Smooth muscle cell (in vitro differentiated cells): ENCODE measurements around the gene PBX2. TPM values are rescaled to one million over a fixed set of nuclear protein-coding genes. Genes with fewer than 3 reads are reported as not detected.

Source experiments
- DNase-seq: peaks from one replicate; lab custom pipeline; 2025; ENCODE audit not compliant: unreplicated experiment; lab: John Stamatoyannopoulos, UW
- H2AFZ ChIP-seq: fragments of 200-600 bp; sonication (generic); 2 replicates; pipeline ENCODE4 v1.6.0; 2016; ENCODE audit warnings: antibody characterized with exemption, low read depth, mild to moderate bottlenecking
- H3F3A ChIP-seq: fragments of 200-600 bp; sonication (generic); 2 replicates; pipeline ENCODE4 v1.6.0; 2017; ENCODE audit warnings: antibody characterized with exemption, low read depth
- H3K27ac ChIP-seq: fragments of 200-600 bp; sonication (generic); 2 replicates; pipeline ENCODE4 v1.5.1; 2016; ENCODE audit warnings: low read depth, mild to moderate bottlenecking
- H3K27me3 ChIP-seq: fragments of 200-600 bp; sonication (generic); 2 replicates; pipeline ENCODE4 v1.6.1; 2016; ENCODE audit warnings: low read depth, mild to moderate bottlenecking
- H3K36me3 ChIP-seq: fragments of 200-600 bp; sonication (generic); 2 replicates; pipeline ENCODE4 v1.5.1; 2016; ENCODE audit warnings: low read depth
- H3K4me1 ChIP-seq: fragments of 200-600 bp; sonication (generic); 2 replicates; pipeline ENCODE4 v1.5.1; 2016; ENCODE audit warnings: low read depth
- H3K4me2 ChIP-seq: fragments of 200-600 bp; sonication (generic); 2 replicates; pipeline ENCODE4 v1.6.0; 2016; ENCODE audit warnings: mild to moderate bottlenecking
- H3K4me3 ChIP-seq: fragments of 200-600 bp; sonication (generic); 2 replicates; pipeline ENCODE4 v1.5.1; 2016; ENCODE audit warnings: mild to moderate bottlenecking
- H3K79me2 ChIP-seq: fragments of 200-600 bp; sonication (generic); 2 replicates; pipeline ENCODE4 v1.6.0; 2016; ENCODE audit warnings: low read depth, mild to moderate bottlenecking
- H3K9ac ChIP-seq: fragments of 200-600 bp; sonication (generic); 2 replicates; pipeline ENCODE4 v1.6.0; 2016; ENCODE audit warnings: low read depth
- H3K9me3 ChIP-seq: fragments of 200-600 bp; sonication (generic); replicated peaks from 2 replicates; pipeline ENCODE4 v1.5.1; 2016; ENCODE audit warnings: low read depth
- H4K20me1 ChIP-seq: fragments of 200-600 bp; sonication (generic); 2 replicates; pipeline ENCODE4 v1.6.0; 2016; ENCODE audit warnings: low read depth
- WGBS: methylation state at CpG from one replicate; pipeline ENCODE4 v1.1.7; 2016; ENCODE audit warnings: low lambda C conversion rate; 5-methylcytosine and 5-hydroxymethylcytosine counted together
- polyA plus RNA-seq: library from polyadenylated mRNA; unstranded; fragments of >200 nt; fragmentation: Nextera tagmentation; extraction: Ambion mirVana; gene quantifications from 2 replicates; pipeline ENCODE4 v1.2.1, GENCODE V29; 2016
- total RNA-seq: library from RNA; depleted of rRNA; stranded (reverse); fragments of >200 nt; gene quantifications from 2 replicates; pipeline ENCODE4 v1.2.3, GENCODE V29; 2014
- TF ChIP-seq, protein P1 (sequence below): fragments of 200-600 bp; sonication (generic); IDR thresholded peaks from 2 replicates; pipeline ENCODE4 v1.5.1; 2017; ENCODE audit warnings: borderline replicate concordance, mild to moderate bottlenecking, antibody characterized with exemption; ENCODE audit not compliant: insufficient read depth, poor library complexity, severe bottlenecking

Gene PBX2
- total and polyA plus RNA-seq, 2 experiments from 2014 or later: 14.0 to 43.6 TPM

DNA sequence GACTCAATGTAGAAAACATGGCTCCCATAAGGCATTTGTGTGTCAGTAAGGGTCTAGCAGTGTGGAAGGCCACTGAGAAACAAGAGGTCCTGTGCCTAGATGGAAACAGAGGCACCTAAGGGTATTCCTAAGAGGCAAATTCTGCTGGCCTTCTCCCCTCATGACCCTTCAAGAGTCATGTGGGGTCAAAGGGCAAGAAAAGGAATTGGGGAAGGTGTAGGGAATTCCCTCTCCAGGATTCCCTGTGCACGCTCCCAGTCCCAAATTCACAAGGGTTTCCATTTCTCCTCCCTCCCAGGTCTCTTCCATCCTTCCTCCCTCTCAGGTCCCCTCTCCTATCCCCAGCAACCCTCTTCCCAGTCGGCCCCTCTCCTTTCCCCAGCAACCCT is 14.7 kb downstream of the PBX2 start:
- no CpG with 5 or more reads among the region's 2 CpGs for WGBS
- H3K4me2 ChIP-seq: peak overlapping the region; percentile 94
- no peaks in the 10 kb centered on the region for H3K27me3 ChIP-seq
- no peaks in the 10 kb centered on the region for H4K20me1 ChIP-seq
- peak overlapping the region; percentile 78 for H2AFZ ChIP-seq
- H3K9me3 ChIP-seq: no peaks in the 10 kb centered on the region
- TF ChIP-seq, protein P1, sequence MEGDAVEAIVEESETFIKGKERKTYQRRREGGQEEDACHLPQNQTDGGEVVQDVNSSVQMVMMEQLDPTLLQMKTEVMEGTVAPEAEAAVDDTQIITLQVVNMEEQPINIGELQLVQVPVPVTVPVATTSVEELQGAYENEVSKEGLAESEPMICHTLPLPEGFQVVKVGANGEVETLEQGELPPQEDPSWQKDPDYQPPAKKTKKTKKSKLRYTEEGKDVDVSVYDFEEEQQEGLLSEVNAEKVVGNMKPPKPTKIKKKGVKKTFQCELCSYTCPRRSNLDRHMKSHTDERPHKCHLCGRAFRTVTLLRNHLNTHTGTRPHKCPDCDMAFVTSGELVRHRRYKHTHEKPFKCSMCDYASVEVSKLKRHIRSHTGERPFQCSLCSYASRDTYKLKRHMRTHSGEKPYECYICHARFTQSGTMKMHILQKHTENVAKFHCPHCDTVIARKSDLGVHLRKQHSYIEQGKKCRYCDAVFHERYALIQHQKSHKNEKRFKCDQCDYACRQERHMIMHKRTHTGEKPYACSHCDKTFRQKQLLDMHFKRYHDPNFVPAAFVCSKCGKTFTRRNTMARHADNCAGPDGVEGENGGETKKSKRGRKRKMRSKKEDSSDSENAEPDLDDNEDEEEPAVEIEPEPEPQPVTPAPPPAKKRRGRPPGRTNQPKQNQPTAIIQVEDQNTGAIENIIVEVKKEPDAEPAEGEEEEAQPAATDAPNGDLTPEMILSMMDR: no peak
- peaks cover 15% of the 10 kb centered on the region for H3K4me1 ChIP-seq
- H3F3A ChIP-seq: peaks cover 9% of the 10 kb centered on the region
- peak overlapping the region; percentile 95 for H3K9ac ChIP-seq
- peaks cover 52% of the 10 kb centered on the region for H3K79me2 ChIP-seq
- no peaks in the 10 kb centered on the region for H3K36me3 ChIP-seq
- no peak for DNase-seq
- H3K27ac ChIP-seq: peak overlapping the region; percentile 40
- peak overlapping the region; percentile 91 for H3K4me3 ChIP-seq

DNA sequence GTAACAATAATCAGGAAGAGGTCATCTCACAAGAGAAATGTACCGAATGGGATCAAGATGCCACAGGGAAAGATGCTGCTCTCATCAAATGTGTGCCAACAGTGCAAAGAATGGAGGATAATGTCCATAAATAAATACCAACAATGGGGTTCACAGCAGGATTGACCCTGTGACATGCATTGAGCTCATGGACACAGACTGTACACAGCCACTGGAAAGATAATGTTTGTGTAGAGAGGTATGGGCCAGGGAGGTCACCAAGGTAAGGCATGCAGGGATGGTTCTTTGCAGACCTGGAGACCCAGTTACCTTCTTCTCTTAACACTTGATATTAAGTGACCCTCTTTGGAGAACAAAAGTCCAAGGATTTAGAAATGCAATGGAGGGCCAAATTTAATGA is 15.6 kb downstream of the PBX2 start:
- peaks cover 9% of the 10 kb centered on the region for H3F3A ChIP-seq
- no peak overlapping the region for H2AFZ ChIP-seq
- TF ChIP-seq, protein P1: no peak
- H3K4me1 ChIP-seq: peaks cover 15% of the 10 kb centered on the region
- no peaks in the 10 kb centered on the region for H4K20me1 ChIP-seq
- no peak overlapping the region for H3K27ac ChIP-seq
- H3K9ac ChIP-seq: no peak overlapping the region
- H3K4me3 ChIP-seq: no peak overlapping the region
- WGBS: 96% methylated on average over 1 of the region's 1 CpG
- H3K79me2 ChIP-seq: peaks cover 51% of the 10 kb centered on the region
- H3K27me3 ChIP-seq: no peaks in the 10 kb centered on the region
- H3K9me3 ChIP-seq: no peaks in the 10 kb centered on the region
- peak overlapping the region; percentile 94 for H3K4me2 ChIP-seq
- DNase-seq: no peak
- no peaks in the 10 kb centered on the region for H3K36me3 ChIP-seq

DNA sequence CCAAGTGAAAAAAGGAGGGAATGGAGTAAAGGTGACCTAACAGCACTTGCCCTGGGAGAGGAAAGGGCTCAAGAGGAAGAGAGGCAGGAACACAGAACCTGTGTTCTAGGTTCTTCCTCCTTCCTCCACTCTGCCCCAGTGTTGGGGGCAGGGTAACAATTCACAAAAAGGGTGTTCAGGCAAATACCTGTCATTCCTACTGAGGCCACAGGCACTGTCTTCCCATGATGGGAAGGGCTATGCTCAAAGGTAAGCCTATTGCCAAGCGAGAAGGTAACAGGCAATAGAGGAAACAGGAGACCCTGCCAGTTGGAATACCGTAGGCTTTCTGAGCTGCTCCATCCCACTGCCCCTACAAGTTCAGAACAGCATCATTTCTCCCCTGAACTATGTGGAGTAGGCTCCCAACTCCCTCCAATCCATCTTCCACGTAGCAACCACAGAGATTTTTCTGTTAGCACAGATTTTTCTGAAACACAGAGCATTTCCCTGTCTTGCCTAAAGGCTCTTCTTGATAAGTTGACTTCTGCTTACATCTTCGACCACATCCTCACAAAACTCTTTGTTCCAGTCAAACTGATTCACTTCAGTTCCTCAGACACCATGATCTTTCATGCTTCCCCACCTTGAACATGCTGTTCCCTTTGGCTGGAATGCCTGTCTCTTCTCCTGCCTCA is 16.8 kb downstream of the PBX2 start:
- peaks cover 41% of the 10 kb centered on the region for H3K79me2 ChIP-seq
- H3K36me3 ChIP-seq: no peaks in the 10 kb centered on the region
- no peak overlapping the region for H3K27ac ChIP-seq
- H2AFZ ChIP-seq: no peak overlapping the region
- TF ChIP-seq, protein P1: no peak
- no peak overlapping the region for H3K4me2 ChIP-seq
- no peaks in the 10 kb centered on the region for H3K27me3 ChIP-seq
- DNase-seq: no peak
- no peak overlapping the region for H3K4me3 ChIP-seq
- peaks cover 15% of the 10 kb centered on the region for H3K4me1 ChIP-seq
- peaks cover 17% of the 10 kb centered on the region for H3F3A ChIP-seq
- no peaks in the 10 kb centered on the region for H3K9me3 ChIP-seq
- WGBS: 68% methylated on average over 4 of the region's 4 CpGs
- no peaks in the 10 kb centered on the region for H4K20me1 ChIP-seq
- H3K9ac ChIP-seq: no peak overlapping the region

DNA sequence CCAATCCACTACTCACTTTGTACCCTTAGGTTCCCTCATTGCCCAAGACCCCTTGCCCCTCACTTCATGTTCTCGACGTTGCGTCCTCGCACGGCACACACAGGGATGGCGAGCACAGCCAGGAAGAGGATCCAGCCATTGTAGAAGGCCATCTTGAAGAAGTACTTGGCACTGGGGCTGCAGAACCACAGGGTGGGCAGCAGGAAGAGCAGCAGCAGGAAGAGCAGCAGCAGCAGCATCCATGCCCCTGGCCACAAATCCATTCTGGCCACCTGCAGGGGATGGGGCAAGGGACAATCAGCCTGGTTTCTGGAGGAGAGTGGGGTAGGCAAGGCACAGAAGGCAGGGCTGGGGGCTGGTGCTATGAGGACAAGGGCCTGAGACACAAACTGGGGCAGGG is 18.8 kb downstream of the PBX2 start:
- TF ChIP-seq, protein P1: no peak
- no peak for DNase-seq
- H3F3A ChIP-seq: peaks cover 9% of the 10 kb centered on the region
- WGBS: 97% methylated on average over 6 of the region's 6 CpGs
- H3K4me1 ChIP-seq: peaks cover 9% of the 10 kb centered on the region
- no peaks in the 10 kb centered on the region for H3K36me3 ChIP-seq
- H3K79me2 ChIP-seq: peaks cover 41% of the 10 kb centered on the region
- H4K20me1 ChIP-seq: no peaks in the 10 kb centered on the region
- no peak overlapping the region for H3K4me3 ChIP-seq
- H2AFZ ChIP-seq: no peak overlapping the region
- H3K27me3 ChIP-seq: no peaks in the 10 kb centered on the region
- no peaks in the 10 kb centered on the region for H3K9me3 ChIP-seq
- H3K4me2 ChIP-seq: no peak overlapping the region
- H3K27ac ChIP-seq: no peak overlapping the region
- H3K9ac ChIP-seq: no peak overlapping the region
